22Rv1 (cell line): Measurements from ENCODE around the gene AHRR.

Source experiments
- CTCF ChIP-seq: fragments of 450-650 bp; IDR thresholded peaks from 2 replicates; pipeline ENCODE4 v1.5.1; 2017; ENCODE audit warnings: mild to moderate bottlenecking
- ZFX ChIP-seq: fragments of 450-650 bp; IDR thresholded peaks from 2 replicates; pipeline ENCODE4 v1.6.1; 2017; ENCODE audit warnings: antibody characterized with exemption, borderline replicate concordance

- TF ChIP-seq CTCF (no peak), ZFX (no peak)
Observed at GRCh38 chr5:354581-355378, 33.3 kb downstream of the AHRR start.
